ENCODE measurements around the gene NELL2.

NELL2 gene

DNA sequence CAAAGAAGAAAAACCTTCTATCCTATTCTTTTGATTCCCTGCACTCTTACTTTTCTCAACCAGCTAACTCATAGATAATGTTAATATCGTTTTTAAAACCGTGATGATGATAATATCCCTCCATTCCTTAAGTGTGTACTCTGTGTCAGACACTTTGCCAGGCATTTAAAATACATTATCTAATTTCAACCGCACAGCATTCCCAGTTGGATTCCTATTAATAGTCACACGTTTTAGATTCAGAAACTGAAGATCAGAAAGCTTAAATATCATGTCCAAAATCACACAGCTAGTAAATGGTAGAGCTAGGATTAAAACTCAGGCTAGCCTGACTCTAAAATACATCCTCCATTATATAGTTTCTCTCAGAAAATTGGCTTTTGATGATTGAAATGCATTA, 366.0 kb downstream of the NELL2 start:
- H3K27ac ChIP-seq (ENCODE audit: low read depth, low read length) = no peak overlapping the region
- H3K27me3 ChIP-seq (ENCODE audit: control insufficient read depth, insufficient read depth, low read length) = no peaks in the 10 kb centered on the region
- no peaks in the 10 kb centered on the region for H3K9me3 ChIP-seq (ENCODE audit: control insufficient read depth, insufficient read depth, low read length)
- H3K4me1 ChIP-seq (ENCODE audit: control insufficient read depth, insufficient read depth, low read length) = no peaks in the 10 kb centered on the region
- no peak overlapping the region for H3K4me3 ChIP-seq (ENCODE audit: low read depth, low read length)
- H3K36me3 ChIP-seq (ENCODE audit: control insufficient read depth, insufficient read depth, low read length) = no peaks in the 10 kb centered on the region
- H3K9ac ChIP-seq (ENCODE audit: low read depth, low read length) = no peak overlapping the region

DNA sequence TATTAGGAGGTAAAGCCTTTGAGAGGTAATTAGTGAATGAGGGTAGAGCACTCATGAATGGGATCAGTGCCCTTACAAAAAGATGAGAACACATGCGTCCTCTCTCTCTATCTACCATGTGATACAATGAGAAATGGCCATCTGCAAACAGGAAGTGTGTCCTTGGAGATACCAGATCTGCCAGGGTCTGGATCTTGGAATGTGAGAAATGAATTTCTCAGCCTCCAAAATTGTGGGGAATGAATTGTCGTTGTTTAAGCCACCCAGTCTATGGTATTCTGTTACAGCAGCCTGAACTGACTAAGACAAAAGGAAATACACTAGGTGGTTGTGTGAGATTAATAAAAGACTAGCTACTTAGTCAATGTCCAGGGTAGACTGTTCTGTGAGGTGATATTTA, 366.6 kb downstream of the NELL2 start:
- Histone ChIP-seq H3K9me3 (ENCODE audit: control insufficient read depth, insufficient read depth, low read length) (no peaks in the 10 kb centered on the region), H3K27ac (ENCODE audit: low read depth, low read length) (no peak overlapping the region), H3K9ac (ENCODE audit: low read depth, low read length) (no peak overlapping the region), H3K4me1 (ENCODE audit: control insufficient read depth, insufficient read depth, low read length) (no peaks in the 10 kb centered on the region), H3K4me3 (ENCODE audit: low read depth, low read length) (no peak overlapping the region), H3K36me3 (ENCODE audit: control insufficient read depth, insufficient read depth, low read length) (no peaks in the 10 kb centered on the region), H3K27me3 (ENCODE audit: control insufficient read depth, insufficient read depth, low read length) (no peaks in the 10 kb centered on the region)

DNA sequence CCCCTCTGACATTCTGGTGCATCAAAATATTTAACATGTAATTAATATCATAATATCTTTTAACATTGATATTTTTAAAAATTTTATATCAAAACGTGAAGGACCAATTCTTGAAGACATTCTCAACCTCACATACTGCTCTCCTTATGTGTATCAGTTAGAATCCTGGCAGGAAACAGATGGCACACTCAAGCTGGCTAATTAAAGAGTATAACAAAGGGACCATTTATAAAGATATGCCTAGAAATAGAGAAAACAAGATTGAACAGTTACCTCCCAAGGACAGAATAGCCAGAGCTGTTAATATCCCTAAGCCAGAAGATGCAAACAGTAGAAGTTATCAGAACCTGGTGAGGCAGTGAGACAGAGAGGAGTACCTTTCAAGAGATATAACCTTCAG, 368.7 kb downstream of the NELL2 start:
- no peak overlapping the region for H3K4me3 ChIP-seq (ENCODE audit: low read depth, low read length)
- H3K27ac ChIP-seq (ENCODE audit: low read depth, low read length) = no peak overlapping the region
- no peak overlapping the region for H3K9ac ChIP-seq (ENCODE audit: low read depth, low read length)
- H3K9me3 ChIP-seq (ENCODE audit: control insufficient read depth, insufficient read depth, low read length) = no peaks in the 10 kb centered on the region
- H3K4me1 ChIP-seq (ENCODE audit: control insufficient read depth, insufficient read depth, low read length) = no peaks in the 10 kb centered on the region
- no peaks in the 10 kb centered on the region for H3K27me3 ChIP-seq (ENCODE audit: control insufficient read depth, insufficient read depth, low read length)
- H3K36me3 ChIP-seq (ENCODE audit: control insufficient read depth, insufficient read depth, low read length) = no peaks in the 10 kb centered on the region

DNA sequence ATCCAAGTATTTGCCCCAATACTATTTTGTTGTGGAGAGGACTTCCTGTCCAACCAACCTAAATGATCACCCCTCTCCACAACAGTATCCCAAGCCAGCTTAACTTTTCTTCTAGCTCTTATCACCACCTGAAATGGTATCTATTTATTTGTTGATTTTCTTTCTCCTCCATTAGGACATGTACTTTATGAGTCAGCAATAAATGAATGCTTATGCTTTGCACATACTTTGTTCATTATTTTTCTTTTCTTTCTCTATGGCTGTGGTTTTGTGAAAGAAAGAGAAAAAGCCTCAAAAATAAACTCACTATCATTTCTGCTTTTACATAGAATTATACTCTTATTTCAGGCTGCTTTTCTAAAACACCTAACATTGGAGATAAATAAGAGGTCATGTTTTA, 371.3 kb downstream of the NELL2 start:
- Histone ChIP-seq H3K27me3 (ENCODE audit: control insufficient read depth, insufficient read depth, low read length) (no peaks in the 10 kb centered on the region), H3K4me3 (ENCODE audit: low read depth, low read length) (no peak overlapping the region), H3K36me3 (ENCODE audit: control insufficient read depth, insufficient read depth, low read length) (no peaks in the 10 kb centered on the region), H3K9ac (ENCODE audit: low read depth, low read length) (no peak overlapping the region), H3K27ac (ENCODE audit: low read depth, low read length) (no peak overlapping the region), H3K9me3 (ENCODE audit: control insufficient read depth, insufficient read depth, low read length) (no peaks in the 10 kb centered on the region), H3K4me1 (ENCODE audit: control insufficient read depth, insufficient read depth, low read length) (no peaks in the 10 kb centered on the region)

DNA sequence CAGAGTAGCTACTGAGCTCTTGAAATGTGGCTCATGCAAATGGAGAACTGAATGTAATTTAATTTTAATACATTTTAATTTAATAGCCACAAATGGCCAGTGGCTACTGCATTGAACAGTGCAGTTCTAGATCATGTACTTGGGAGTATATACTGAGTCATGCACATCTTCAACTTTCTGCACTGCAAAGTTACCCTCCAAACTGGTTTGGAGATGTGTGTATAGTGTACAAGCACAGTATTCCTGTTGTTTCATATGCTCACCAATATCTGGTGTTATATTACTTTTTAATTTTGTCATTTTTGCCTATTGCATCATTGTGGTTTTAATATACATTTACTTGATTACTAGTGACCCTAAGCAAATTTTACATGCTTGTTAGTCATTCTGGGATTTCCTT, 372.8 kb downstream of the NELL2 start:
- no peaks in the 10 kb centered on the region for H3K4me1 ChIP-seq (ENCODE audit: control insufficient read depth, insufficient read depth, low read length)
- H3K9me3 ChIP-seq (ENCODE audit: control insufficient read depth, insufficient read depth, low read length) = no peaks in the 10 kb centered on the region
- no peak overlapping the region for H3K27ac ChIP-seq (ENCODE audit: low read depth, low read length)
- no peaks in the 10 kb centered on the region for H3K27me3 ChIP-seq (ENCODE audit: control insufficient read depth, insufficient read depth, low read length)
- no peak overlapping the region for H3K4me3 ChIP-seq (ENCODE audit: low read depth, low read length)
- no peaks in the 10 kb centered on the region for H3K36me3 ChIP-seq (ENCODE audit: control insufficient read depth, insufficient read depth, low read length)
- no peak overlapping the region for H3K9ac ChIP-seq (ENCODE audit: low read depth, low read length)

DNA sequence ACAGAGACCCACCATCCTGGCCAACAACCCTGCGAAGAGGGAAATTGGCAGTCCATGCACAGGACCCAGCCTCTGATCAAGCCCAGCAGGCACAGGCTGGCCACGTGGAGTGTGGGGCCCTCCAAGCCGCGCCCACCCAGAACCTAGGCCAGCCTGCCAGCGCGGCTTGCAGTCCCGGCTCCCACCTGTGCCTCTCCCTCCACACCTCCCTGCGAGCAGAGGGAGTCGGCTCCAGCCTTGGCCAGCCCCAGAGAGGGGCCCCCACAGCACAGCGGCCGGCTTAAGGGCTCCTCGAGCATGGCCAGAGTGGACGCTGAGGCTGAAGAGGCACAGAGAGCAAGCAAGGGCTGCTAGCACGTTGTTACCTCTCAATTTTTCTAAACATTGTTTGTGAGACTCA, 373.4 kb downstream of the NELL2 start:
- no peak overlapping the region for H3K4me3 ChIP-seq (ENCODE audit: low read depth, low read length)
- no peak overlapping the region for H3K27ac ChIP-seq (ENCODE audit: low read depth, low read length)
- no peaks in the 10 kb centered on the region for H3K27me3 ChIP-seq (ENCODE audit: control insufficient read depth, insufficient read depth, low read length)
- H3K4me1 ChIP-seq (ENCODE audit: control insufficient read depth, insufficient read depth, low read length) = no peaks in the 10 kb centered on the region
- no peak overlapping the region for H3K9ac ChIP-seq (ENCODE audit: low read depth, low read length)
- H3K9me3 ChIP-seq (ENCODE audit: control insufficient read depth, insufficient read depth, low read length) = no peaks in the 10 kb centered on the region
- H3K36me3 ChIP-seq (ENCODE audit: control insufficient read depth, insufficient read depth, low read length) = no peaks in the 10 kb centered on the region

DNA sequence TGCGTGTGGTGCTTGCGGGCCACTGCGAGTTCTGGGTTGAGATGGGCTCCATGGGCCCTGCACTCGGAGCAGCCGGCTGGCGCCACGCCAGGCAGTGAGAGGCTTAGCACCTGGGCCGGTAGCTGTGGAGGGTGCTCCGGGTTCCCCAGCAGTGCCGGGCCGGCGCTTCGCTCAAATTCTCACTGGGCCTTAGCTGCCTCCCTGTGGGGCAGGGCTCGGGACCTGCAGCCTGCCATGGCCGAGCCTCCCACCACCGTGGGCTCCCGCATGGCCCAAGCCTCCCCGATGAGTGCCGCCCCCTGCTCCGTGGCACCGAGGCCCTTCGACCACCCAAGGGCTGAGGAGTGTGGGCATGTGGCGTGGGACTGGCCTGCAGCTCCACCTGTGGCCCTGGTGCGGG, 375.7 kb downstream of the NELL2 start:
- Histone ChIP-seq H3K27me3 (ENCODE audit: control insufficient read depth, insufficient read depth, low read length) (no peaks in the 10 kb centered on the region), H3K4me1 (ENCODE audit: control insufficient read depth, insufficient read depth, low read length) (no peaks in the 10 kb centered on the region), H3K27ac (ENCODE audit: low read depth, low read length) (no peak overlapping the region), H3K36me3 (ENCODE audit: control insufficient read depth, insufficient read depth, low read length) (no peaks in the 10 kb centered on the region), H3K9me3 (ENCODE audit: control insufficient read depth, insufficient read depth, low read length) (no peaks in the 10 kb centered on the region), H3K4me3 (ENCODE audit: low read depth, low read length) (no peak overlapping the region), H3K9ac (ENCODE audit: low read depth, low read length) (no peak overlapping the region)

DNA sequence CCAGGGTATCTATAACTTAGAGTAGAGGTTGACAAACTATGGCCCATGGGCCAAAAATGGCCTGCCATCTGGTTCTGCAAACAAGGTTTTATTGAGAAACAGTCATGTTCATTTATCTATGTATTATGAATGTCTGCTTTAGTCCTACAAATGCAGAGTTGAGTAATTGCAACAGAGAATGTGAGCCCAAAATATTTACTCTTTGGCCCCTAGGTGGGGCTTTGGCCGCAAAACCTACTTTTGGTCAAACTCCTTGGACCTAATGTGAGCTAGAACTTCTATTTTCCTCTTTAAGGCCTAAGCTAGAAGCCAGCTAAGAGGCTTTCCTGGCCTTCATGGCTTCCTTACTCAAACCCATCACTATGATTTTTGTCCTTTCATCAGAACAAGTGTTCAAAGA, 379.1 kb downstream of the NELL2 start:
- no peaks in the 10 kb centered on the region for H3K36me3 ChIP-seq (ENCODE audit: control insufficient read depth, insufficient read depth, low read length)
- no peaks in the 10 kb centered on the region for H3K27me3 ChIP-seq (ENCODE audit: control insufficient read depth, insufficient read depth, low read length)
- H3K9ac ChIP-seq (ENCODE audit: low read depth, low read length) = no peak overlapping the region
- H3K4me3 ChIP-seq (ENCODE audit: low read depth, low read length) = no peak overlapping the region
- no peak overlapping the region for H3K27ac ChIP-seq (ENCODE audit: low read depth, low read length)
- no peaks in the 10 kb centered on the region for H3K4me1 ChIP-seq (ENCODE audit: control insufficient read depth, insufficient read depth, low read length)
- 0 out of 2 replicates have a peak, but pooled peaks cover 3% of the 10 kb centered on the region for H3K9me3 ChIP-seq (ENCODE audit: control insufficient read depth, insufficient read depth, low read length)

DNA sequence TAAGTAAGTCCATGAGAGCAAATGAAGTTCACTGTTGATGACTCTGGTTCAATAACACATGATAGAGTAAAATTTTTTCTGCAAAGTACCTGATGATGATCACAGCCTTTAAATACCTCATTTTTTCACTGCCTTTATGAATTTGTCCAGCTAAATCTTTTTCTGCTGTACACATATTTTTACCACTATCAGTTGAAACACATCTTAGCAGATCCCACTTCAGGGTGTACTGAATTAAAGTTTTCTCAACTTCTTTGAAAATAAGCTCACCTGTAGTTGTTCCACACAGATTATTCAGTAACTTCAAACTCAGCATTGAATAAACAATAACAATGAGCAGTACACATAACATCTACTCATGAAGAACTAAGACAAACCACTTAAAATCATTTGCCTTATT, 385.9 kb downstream of the NELL2 start:
- no peaks in the 10 kb centered on the region for H3K4me1 ChIP-seq (ENCODE audit: control insufficient read depth, insufficient read depth, low read length)
- no peak overlapping the region for H3K4me3 ChIP-seq (ENCODE audit: low read depth, low read length)
- no peaks in the 10 kb centered on the region for H3K36me3 ChIP-seq (ENCODE audit: control insufficient read depth, insufficient read depth, low read length)
- 0 out of 2 replicates have a peak, but pooled peaks cover 3% of the 10 kb centered on the region for H3K9me3 ChIP-seq (ENCODE audit: control insufficient read depth, insufficient read depth, low read length)
- H3K27me3 ChIP-seq (ENCODE audit: control insufficient read depth, insufficient read depth, low read length) = no peaks in the 10 kb centered on the region
- no peak overlapping the region for H3K27ac ChIP-seq (ENCODE audit: low read depth, low read length)
- no peak overlapping the region for H3K9ac ChIP-seq (ENCODE audit: low read depth, low read length)

DNA sequence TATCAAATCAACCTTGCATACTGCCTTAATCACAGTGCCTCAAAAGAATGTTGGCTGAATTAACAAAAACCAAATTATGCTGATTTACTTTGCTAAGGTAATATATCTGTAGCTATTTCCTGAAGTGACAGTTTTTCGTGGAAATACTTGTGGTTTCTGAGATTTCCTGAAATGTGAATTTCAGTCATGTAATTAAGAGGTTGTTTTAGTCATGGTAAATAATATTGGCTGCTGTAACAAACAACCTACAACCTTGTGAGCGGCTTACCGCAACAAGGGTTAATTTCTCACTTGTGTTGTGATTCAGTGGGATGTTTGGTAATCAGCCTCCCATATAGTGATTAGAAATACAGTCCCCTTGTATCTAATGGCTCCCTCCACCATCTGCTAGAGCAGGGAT, 387.9 kb downstream of the NELL2 start:
- H3K4me3 ChIP-seq (ENCODE audit: low read depth, low read length) = no peak overlapping the region
- no peak overlapping the region for H3K27ac ChIP-seq (ENCODE audit: low read depth, low read length)
- H3K9ac ChIP-seq (ENCODE audit: low read depth, low read length) = no peak overlapping the region
- no peaks in the 10 kb centered on the region for H3K4me1 ChIP-seq (ENCODE audit: control insufficient read depth, insufficient read depth, low read length)
- no peaks in the 10 kb centered on the region for H3K36me3 ChIP-seq (ENCODE audit: control insufficient read depth, insufficient read depth, low read length)
- H3K27me3 ChIP-seq (ENCODE audit: control insufficient read depth, insufficient read depth, low read length) = no peaks in the 10 kb centered on the region
- H3K9me3 ChIP-seq (ENCODE audit: control insufficient read depth, insufficient read depth, low read length) = peaks cover 14% of the 10 kb centered on the region

DNA sequence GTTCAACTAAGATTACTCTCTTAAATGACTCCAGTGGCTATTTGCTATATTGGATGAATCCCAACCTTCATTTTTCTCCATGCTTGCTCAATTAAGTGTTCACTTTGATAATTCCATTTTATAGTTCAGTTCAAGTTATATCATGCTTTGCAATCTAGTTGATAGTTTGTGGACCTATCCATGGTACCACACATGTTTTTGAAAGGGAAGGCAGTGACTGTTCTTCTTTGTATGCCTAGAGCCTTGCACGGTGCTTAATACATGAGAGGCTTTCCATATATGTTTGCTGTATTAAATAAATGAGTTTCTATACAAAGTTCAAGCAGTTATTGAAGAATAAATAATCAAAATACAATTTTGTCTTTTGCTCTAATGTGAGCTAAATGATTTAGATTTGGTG, 391.3 kb downstream of the NELL2 start:
- no peaks in the 10 kb centered on the region for H3K27me3 ChIP-seq (ENCODE audit: control insufficient read depth, insufficient read depth, low read length)
- no peak overlapping the region for H3K27ac ChIP-seq (ENCODE audit: low read depth, low read length)
- H3K9ac ChIP-seq (ENCODE audit: low read depth, low read length) = no peak overlapping the region
- H3K9me3 ChIP-seq (ENCODE audit: control insufficient read depth, insufficient read depth, low read length) = peaks cover 24% of the 10 kb centered on the region
- no peaks in the 10 kb centered on the region for H3K36me3 ChIP-seq (ENCODE audit: control insufficient read depth, insufficient read depth, low read length)
- no peaks in the 10 kb centered on the region for H3K4me1 ChIP-seq (ENCODE audit: control insufficient read depth, insufficient read depth, low read length)
- no peak overlapping the region for H3K4me3 ChIP-seq (ENCODE audit: low read depth, low read length)

DNA sequence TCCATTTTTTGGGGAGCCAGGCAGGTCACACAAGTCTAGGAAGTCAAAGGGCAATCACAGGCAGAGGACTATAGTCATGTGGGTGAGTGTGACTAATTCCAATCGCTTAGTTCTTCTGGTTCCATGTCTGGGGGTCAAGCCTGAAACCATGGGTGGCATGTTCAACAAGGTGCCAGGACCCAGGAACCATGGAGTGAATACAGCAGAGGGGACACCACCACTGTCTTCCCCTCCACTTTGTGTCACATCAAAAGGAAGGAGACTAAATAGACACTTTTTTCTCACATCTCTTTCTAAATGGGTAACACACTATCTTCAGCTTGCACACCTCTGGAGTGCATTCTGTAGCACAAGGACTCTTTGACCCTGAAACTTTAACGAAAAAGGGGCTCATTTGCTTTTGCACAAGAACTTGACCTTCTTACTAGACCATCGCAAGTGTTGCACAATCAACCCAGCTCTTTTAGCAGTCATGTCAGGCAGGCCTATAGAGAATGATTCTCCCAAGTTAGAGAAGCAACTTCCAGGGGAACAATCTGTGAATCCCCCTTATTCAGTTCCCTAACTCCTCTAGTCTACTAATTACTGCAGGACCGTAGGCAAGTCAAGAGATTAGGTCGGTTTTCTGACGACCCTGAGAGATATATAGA, 398.7 kb downstream of the NELL2 start:
- Histone ChIP-seq H3K4me3 (ENCODE audit: low read depth, low read length) (no peak overlapping the region; the same call in 1 of the 2 replicates), H3K9me3 (ENCODE audit: control insufficient read depth, insufficient read depth, low read length) (peaks cover 36% of the 10 kb centered on the region), H3K4me1 (ENCODE audit: control insufficient read depth, insufficient read depth, low read length) (no peaks in the 10 kb centered on the region), H3K27me3 (ENCODE audit: control insufficient read depth, insufficient read depth, low read length) (no peaks in the 10 kb centered on the region), H3K9ac (ENCODE audit: low read depth, low read length) (no peak overlapping the region), H3K36me3 (ENCODE audit: control insufficient read depth, insufficient read depth, low read length) (no peaks in the 10 kb centered on the region), H3K27ac (ENCODE audit: low read depth, low read length) (no peak overlapping the region)
